B cell (primary cell): ENCODE results near the gene PANK4. TPM values are rescaled to one million over a fixed set of nuclear protein-coding genes. Genes with fewer than 3 reads are reported as not detected.

Experiments used
- ATAC-seq: fragments of 200-7000 bp; cut with Tn5 transposase; one replicate; pipeline ENCODE4 v1.10.0; 2021; ENCODE audit warnings: low read depth, mild to moderate bottlenecking, moderate number of reproducible peaks, moderate library complexity
- CTCF ChIA-PET: fragments of 350-600 bp; sonication (Branson Sonifier 250); formaldehyde crosslinking; loops from one replicate; lab custom pipeline; 2021; ENCODE audit warnings: antibody characterized with exemption, inconsistent platforms; lab: Charles Lee
- POLR2A ChIA-PET: fragments of 350-600 bp; sonication (Branson Sonifier 250); formaldehyde crosslinking; loops from one replicate; lab custom pipeline; 2021; ENCODE audit warnings: antibody characterized with exemption; lab: Charles Lee
- DNase-seq: peaks from one replicate; pipeline ENCODE4 v3.0.0; 2013
- H2AFZ ChIP-seq: 2 replicates; pipeline ENCODE4 v1.6.1; 2012; ENCODE audit warnings: mild to moderate bottlenecking, low read depth, low read length; ENCODE audit not compliant: insufficient read depth, poor library complexity, severe bottlenecking
- H3K27ac ChIP-seq, 2 donors: 1 replicate in 1 of 2; 2 replicates in 1 of 2; pipeline ENCODE4 v1.5.1; 2012 to 2013; ENCODE audit warnings: low read length in 2 of 2, mild to moderate bottlenecking in 2 of 2, moderate library complexity in 1 of 2
- H3K27me3 ChIP-seq, 4 experiments: fragments of 200-600 bp in 1 of 4; sonication (generic) in 1 of 4; replicated peaks in 1 of 4; 1 replicate in 2 of 4; 2 replicates in 2 of 4; pipeline versions ENCODE4 v1.6.1 to v1.7.0; 2013 to 2016; ENCODE audit warnings: low read length in 3 of 4, mild to moderate bottlenecking in 2 of 4, mixed read lengths in 1 of 4, moderate library complexity in 1 of 4; ENCODE audit not compliant: insufficient read depth in 4 of 4, control insufficient read depth in 3 of 4; ENCODE audit errors: control extremely low read depth in 1 of 4
- H3K36me3 ChIP-seq, 2 experiments: replicated peaks in 1 of 2; 1 replicate in 1 of 2; 2 replicates in 1 of 2; pipeline versions ENCODE4 v1.6.1 to v1.7.1; 2013; ENCODE audit warnings: low read length in 1 of 2; ENCODE audit not compliant: insufficient read depth in 2 of 2, control insufficient read depth in 1 of 2; ENCODE audit errors: control extremely low read depth in 1 of 2, extremely low read depth in 1 of 2
- H3K4me1 ChIP-seq, 2 donors: fragments of 200-600 bp in 1 of 2; sonication (generic) in 1 of 2; 1 replicate in 1 of 2; 2 replicates in 1 of 2; pipeline versions ENCODE4 v1.5.1 to v1.6.1; 2013 to 2017; ENCODE audit warnings: low read length in 2 of 2; ENCODE audit not compliant: control insufficient read depth in 2 of 2, insufficient read depth in 2 of 2
- H3K4me2 ChIP-seq: replicated peaks from 2 replicates; pipeline ENCODE3; 2012; ENCODE audit warnings: mild to moderate bottlenecking, low read depth, low read length; ENCODE audit not compliant: poor library complexity, severe bottlenecking
- H3K4me3 ChIP-seq, 5 experiments: fragments of 200-600 bp in 1 of 5; sonication (generic) in 1 of 5; 1 replicate in 3 of 5; 2 replicates in 2 of 5; pipeline versions ENCODE4 v1.5.1 to v1.7.0; 2011 to 2016; ENCODE audit warnings: low read length in 4 of 5, mild to moderate bottlenecking in 4 of 5, low read depth in 2 of 5, control low read depth in 1 of 5, moderate library complexity in 1 of 5; ENCODE audit not compliant: insufficient read depth in 1 of 5; ENCODE audit errors: control extremely low read depth in 1 of 5, extremely low read depth in 1 of 5
- H3K79me2 ChIP-seq: fragments of 200-600 bp; sonication (generic); one replicate; pipeline ENCODE4 v1.6.0; 2016; ENCODE audit warnings: low read length; ENCODE audit not compliant: control insufficient read depth, insufficient read depth
- H3K9ac ChIP-seq: fragments of 200-600 bp; sonication (generic); 2 replicates; pipeline ENCODE4 v1.6.1; 2017; ENCODE audit warnings: mild to moderate bottlenecking, low read length, moderate library complexity
- H3K9me3 ChIP-seq, 3 donors: one replicate each; pipeline versions ENCODE4 v1.6.1 to v1.7.1; 2013; ENCODE audit warnings: low read length in 2 of 3; ENCODE audit not compliant: control insufficient read depth in 2 of 3, insufficient read depth in 1 of 3; ENCODE audit errors: control extremely low read depth in 1 of 3
- H4K20me1 ChIP-seq: 2 replicates; pipeline ENCODE4 v1.6.0; 2012; ENCODE audit warnings: mild to moderate bottlenecking, low read length; ENCODE audit not compliant: insufficient read depth, control insufficient read depth, poor library complexity, severe bottlenecking
- H3K27ac Mint-ChIP-seq: one replicate; pipeline ENCODE4 v1.8.0; 2021; ENCODE audit warnings: mixed read lengths
- H3K27me3 Mint-ChIP-seq: one replicate; pipeline ENCODE4 v1.8.0; 2021; ENCODE audit warnings: mixed read lengths
- H3K4me1 Mint-ChIP-seq: one replicate; pipeline ENCODE4 v1.8.0; 2021; ENCODE audit warnings: mixed read lengths
- H3K4me3 Mint-ChIP-seq: one replicate; pipeline ENCODE4 v1.8.0; 2021; ENCODE audit warnings: mixed read lengths
- H3K9me3 Mint-ChIP-seq: one replicate; pipeline ENCODE4 v1.8.0; 2022; ENCODE audit warnings: mixed read lengths; ENCODE audit not compliant: insufficient read depth
- EZH2 ChIP-seq: IDR thresholded peaks from 2 replicates; pipeline ENCODE4 v1.6.1; 2012; ENCODE audit warnings: borderline replicate concordance, low read depth, mild to moderate bottlenecking, moderate library complexity, low read length; ENCODE audit not compliant: insufficient read depth, poor library complexity, severe bottlenecking
- WGBS: methylation state at CpG from one replicate; pipeline ENCODE4 v1.1.5; 2013; ENCODE audit warnings: missing lambda C conversion rate; ENCODE audit not compliant: insufficient coverage; 5-methylcytosine and 5-hydroxymethylcytosine counted together
- intact Hi-C: fragments of 100-400 bp; cut with micrococcal nuclease; formaldehyde crosslinking; loops from one replicate; pipeline ENCODE4 v1.10.0; 2022
- polyA plus RNA-seq: library from polyadenylated mRNA; depleted of rRNA; stranded (reverse); fragments of >200 nt; gene quantifications from 2 replicates; pipeline ENCODE4 v1.2.3, GENCODE V29; 2012
- total RNA-seq, 2 donors: library from RNA; stranded (reverse); fragments of 120-200 nt in 1 of 2; gene quantifications; 1 replicate in 1 of 2; 2 replicates in 1 of 2; pipeline versions ENCODE4 v1.2.3 to v1.2.4, GENCODE V29; 2013 to 2022
- TF ChIP-seq, protein P1 (sequence below): fragments of 200-600 bp; IDR thresholded peaks from one replicate; pipeline ENCODE4 v1.8.0; 2022; ENCODE audit warnings: antibody characterized with exemption, mild to moderate bottlenecking

Gene PANK4
- total and polyA plus RNA-seq, 2 donors (not counting 1 experiment from before 2014, with no cell fraction given) = 38.0 to 80.5 TPM

GRCh38 chr1:2525572-2525919 lies 850 bp downstream of the PANK4 start:
- H3K4me1 ChIP-seq = peaks cover 35 to 47% of the 10 kb centered on the region in 2 donors
- no peaks in the 10 kb centered on the region for H3K9me3 Mint-ChIP-seq
- peak overlapping the region; percentile 37 for H3K27ac Mint-ChIP-seq
- ATAC-seq (no peak), DNase-seq (no peak)
- no peaks in the 10 kb centered on the region for H3K27me3 Mint-ChIP-seq
- peak overlapping the region; percentile 42 for H2AFZ ChIP-seq
- H3K9me3 ChIP-seq = peaks cover 0 to under 1% (median 0%) of the 10 kb centered on the region in 3 donors
- H3K79me2 ChIP-seq = peaks cover 61% of the 10 kb centered on the region
- H3K4me3 ChIP-seq = peak overlapping the region; percentile 48 to 96 (median 74)
- intact Hi-C loops = loop anchor here (5.0 kb wide), 1 partner anchor 608 kb away; the partner anchor contains the start of genes CALML6 and TMEM52
- H3K4me2 ChIP-seq = peak overlapping the region; percentile 95
- H3K27me3 ChIP-seq = peaks cover 0 to 18% (median 5%) of the 10 kb centered on the region in 4 experiments
- H3K9ac ChIP-seq = peak overlapping the region; percentile 85
- CTCF ChIA-PET = interaction anchor here (1.0 to 1.9 kb wide), 5 partner anchors 22 to 331 kb away, joined by 3 to 20 read pairs (median 5); partner anchors contain the start of genes FAAP20 and TNFRSF14
- peak overlapping the region in 1 of 2 donors; percentile 78 for H3K27ac ChIP-seq
- TF ChIP-seq, protein P1, sequence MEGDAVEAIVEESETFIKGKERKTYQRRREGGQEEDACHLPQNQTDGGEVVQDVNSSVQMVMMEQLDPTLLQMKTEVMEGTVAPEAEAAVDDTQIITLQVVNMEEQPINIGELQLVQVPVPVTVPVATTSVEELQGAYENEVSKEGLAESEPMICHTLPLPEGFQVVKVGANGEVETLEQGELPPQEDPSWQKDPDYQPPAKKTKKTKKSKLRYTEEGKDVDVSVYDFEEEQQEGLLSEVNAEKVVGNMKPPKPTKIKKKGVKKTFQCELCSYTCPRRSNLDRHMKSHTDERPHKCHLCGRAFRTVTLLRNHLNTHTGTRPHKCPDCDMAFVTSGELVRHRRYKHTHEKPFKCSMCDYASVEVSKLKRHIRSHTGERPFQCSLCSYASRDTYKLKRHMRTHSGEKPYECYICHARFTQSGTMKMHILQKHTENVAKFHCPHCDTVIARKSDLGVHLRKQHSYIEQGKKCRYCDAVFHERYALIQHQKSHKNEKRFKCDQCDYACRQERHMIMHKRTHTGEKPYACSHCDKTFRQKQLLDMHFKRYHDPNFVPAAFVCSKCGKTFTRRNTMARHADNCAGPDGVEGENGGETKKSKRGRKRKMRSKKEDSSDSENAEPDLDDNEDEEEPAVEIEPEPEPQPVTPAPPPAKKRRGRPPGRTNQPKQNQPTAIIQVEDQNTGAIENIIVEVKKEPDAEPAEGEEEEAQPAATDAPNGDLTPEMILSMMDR = no peak
- TF ChIP-seq EZH2 = no peak
- H3K4me3 Mint-ChIP-seq = peak overlapping the region; percentile 96
- H3K4me1 Mint-ChIP-seq = peaks cover 38% of the 10 kb centered on the region
- WGBS = 11% methylated on average over 20 of the region's 20 CpGs
- peaks cover 59% of the 10 kb centered on the region for H4K20me1 ChIP-seq
- POLR2A ChIA-PET = interaction anchor here (0.5 to 2.5 kb wide), 13 partner anchors 15 to 134 kb away, joined by 3 to 28 read pairs (median 5); partner anchors contain the start of genes MORN1, PRXL2B, RER1 and TNFRSF14
- H3K36me3 ChIP-seq = peaks cover 0 to 13% of the 10 kb centered on the region in 2 experiments

- DNase-seq (no peak), ATAC-seq (no peak)
- intact Hi-C loops = no loop called here
- Histone ChIP-seq H3K27ac (no peak overlapping the region), H3K36me3 (peaks cover 0 to 23% of the 10 kb centered on the region in 2 experiments), H3K27me3 (peaks cover 0 to 11% (median 1%) of the 10 kb centered on the region in 4 experiments), H3K9me3 (no peaks in the 10 kb centered on the region), H3K4me1 (peaks cover 31 to 38% of the 10 kb centered on the region in 2 donors), H3K79me2 (peaks cover 64% of the 10 kb centered on the region), H3K4me2 (peak overlapping the region; percentile 95), H3K4me3 (no peak overlapping the region), H4K20me1 (peaks cover 68% of the 10 kb centered on the region), H2AFZ (no peak overlapping the region), H3K9ac (no peak overlapping the region)
- no peaks in the 10 kb centered on the region for H3K27me3 Mint-ChIP-seq
- no peaks in the 10 kb centered on the region for H3K9me3 Mint-ChIP-seq
- peak overlapping the region; percentile 71 for H3K27ac Mint-ChIP-seq
- ChIA-PET CTCF (interaction anchor here (1.0 kb wide), 2 partner anchors 23 to 109 kb away, joined by 3 to 4 read pairs; no protein-coding TSS in a partner anchor), POLR2A (interaction anchor here (0.8 kb wide), 1 partner anchor 62 kb away, joined by 5 read pairs; no protein-coding TSS in a partner anchor)
- WGBS = 83% methylated on average over 9 of the region's 10 CpGs
- peaks cover 36% of the 10 kb centered on the region for H3K4me1 Mint-ChIP-seq
- H3K4me3 Mint-ChIP-seq = peak overlapping the region; percentile 96
- TF ChIP-seq EZH2 = no peak
- TF ChIP-seq, protein P1 = no peak
These were observed 2.3 kb downstream of the PANK4 start for GRCh38 chr1:2523891-2524609.
